ENCODE measurements around the gene DNLZ. TPM values are rescaled to one million over a fixed set of nuclear protein-coding genes. Genes with fewer than 3 reads are reported as not detected.

Gene DNLZ
- 10 to 100 TPM; 20.4 to 46.8 (median 36.3) TPM for total RNA-seq
- total RNA-seq (2013), result 24.6 TPM
- total RNA-seq, result 1.1 to 16.4 (median 6.0) reads per million in 29 experiments

- peak; percentile 86 to 87 (median 86) for ATAC-seq (replicated peaks in 1 of 4)
- Mint-ChIP-seq H3K36me3 (no peaks in the 10 kb centered on the region), H3K4me1 (peaks cover 4 to 8% (median 4%) of the 10 kb centered on the region in 3 donors), H3K27ac (peak within 1 kb of the TSS; percentile 79 to 80), H3K9me3 (no peaks in the 10 kb centered on the region), H3K27me3 (no peaks in the 10 kb centered on the region), H3K4me3 (peak within 1 kb of the TSS; percentile 74 to 85 (median 83))
- peaks cover 0 to 13% of the 10 kb centered on the region in 2 experiments for H3K27me3 ChIP-seq (replicated peaks in 1 of 2; ENCODE audit: control insufficient read depth in 2 of 2, extremely low read depth in 1 of 2, insufficient read depth in 2 of 2, low read length in 1 of 2)
- peak within 1 kb of the TSS; percentile 65 for H3K27ac ChIP-seq (ENCODE audit: low read length)
- peaks cover 3 to 10% of the 10 kb centered on the region in 2 donors for H3K36me3 ChIP-seq (ENCODE audit: control insufficient read depth in 2 of 2, extremely low read depth in 1 of 2, insufficient read depth in 1 of 2, low read length in 1 of 2)
- CTCF ChIA-PET, result interaction anchor here (0.5 to 1.0 kb wide), 4 partner anchors 9 to 1553 kb away, joined by 3 to 7 read pairs (median 4); no protein-coding TSS in a partner anchor
- POLR2A ChIA-PET, result interaction anchor here in 1 of 2 donors (0.7 kb wide), 1 partner anchor 56 kb away, joined by 3 read pairs; no protein-coding TSS in a partner anchor
- no peaks in the 10 kb centered on the region for H3K9me3 ChIP-seq
- H3K4me1 ChIP-seq (ENCODE audit: control insufficient read depth in 1 of 2, extremely low read depth in 1 of 2, insufficient read depth in 2 of 2, low read length in 2 of 2), result peaks cover 0 to 16% of the 10 kb centered on the region in 2 experiments
- DNase-seq, result peak; percentile 68 to 94 (median 83)
- H3K4me3 ChIP-seq (ENCODE audit: control insufficient read depth in 1 of 2, extremely low read depth in 1 of 2, low read length in 1 of 2), result peak within 1 kb of the TSS; percentile 62 to 75
- WGBS (ENCODE audit: insufficient coverage), result under 1% methylated on average over 84 of the region's 97 CpGs
Measured at GRCh38 chr9:136363106-136363948, at the start of gene DNLZ. DNLZ (minus strand) TSS chr9:136363744; CDS start chr9:136363714, 30 bp downstream.

- Histone ChIP-seq H3K27ac (ENCODE audit: low read length) (no peak overlapping the region), H3K9me3 (no peaks in the 10 kb centered on the region), H3K36me3 (ENCODE audit: control insufficient read depth in 2 of 2, extremely low read depth in 1 of 2, insufficient read depth in 1 of 2, low read length in 1 of 2) (peaks cover 12 to 50% of the 10 kb centered on the region in 2 donors), H3K27me3 (replicated peaks in 1 of 2; ENCODE audit: control insufficient read depth in 2 of 2, extremely low read depth in 1 of 2, insufficient read depth in 2 of 2, low read length in 1 of 2) (no peaks in the 10 kb centered on the region), H3K4me1 (ENCODE audit: control insufficient read depth in 1 of 2, extremely low read depth in 1 of 2, insufficient read depth in 2 of 2, low read length in 2 of 2) (peaks cover 9 to 31% of the 10 kb centered on the region in 2 experiments), H3K4me3 (ENCODE audit: control insufficient read depth in 1 of 2, extremely low read depth in 1 of 2, low read length in 1 of 2) (no peak overlapping the region)
- no peak overlapping the region for H3K4me3 Mint-ChIP-seq
- POLR2A ChIA-PET, result interaction anchor here in 1 of 2 donors (1.0 kb wide), 1 partner anchor 53 kb away, joined by 3 read pairs; no protein-coding TSS in a partner anchor
- CTCF ChIA-PET, result interaction anchor here in 1 of 2 donors (0.6 kb wide), 1 partner anchor 874 kb away, joined by 3 read pairs; no protein-coding TSS in a partner anchor
- peaks cover 31 to 36% (median 33%) of the 10 kb centered on the region in 3 donors for H3K4me1 Mint-ChIP-seq
- no peaks in the 10 kb centered on the region for H3K27me3 Mint-ChIP-seq
- ATAC-seq (replicated peaks in 1 of 4) (no peak), DNase-seq (no peak)
- no peak overlapping the region for H3K27ac Mint-ChIP-seq
- H3K9me3 Mint-ChIP-seq, result no peaks in the 10 kb centered on the region
- 93% methylated on average over 9 of the region's 9 CpGs for WGBS (ENCODE audit: insufficient coverage)
- H3K36me3 Mint-ChIP-seq, result peaks cover 33% of the 10 kb centered on the region
Measured at GRCh38 chr9:136412962-136413361, 49.4 kb upstream of the DNLZ start.

- Histone ChIP-seq H3K4me3 (ENCODE audit: control insufficient read depth in 1 of 2, extremely low read depth in 1 of 2, low read length in 1 of 2) (peak overlapping the region; percentile 86 to 99), H3K4me1 (ENCODE audit: control insufficient read depth in 1 of 2, extremely low read depth in 1 of 2, insufficient read depth in 2 of 2, low read length in 2 of 2) (peaks cover 9 to 39% of the 10 kb centered on the region in 2 experiments), H3K36me3 (ENCODE audit: control insufficient read depth in 2 of 2, extremely low read depth in 1 of 2, insufficient read depth in 1 of 2, low read length in 1 of 2) (peaks cover 9 to 51% of the 10 kb centered on the region in 2 donors), H3K9me3 (no peaks in the 10 kb centered on the region), H3K27me3 (replicated peaks in 1 of 2; ENCODE audit: control insufficient read depth in 2 of 2, extremely low read depth in 1 of 2, insufficient read depth in 2 of 2, low read length in 1 of 2) (no peaks in the 10 kb centered on the region), H3K27ac (ENCODE audit: low read length) (no peak overlapping the region)
- WGBS (ENCODE audit: insufficient coverage), result 43% methylated on average over 4 of the region's 4 CpGs
- H3K27me3 Mint-ChIP-seq, result no peaks in the 10 kb centered on the region
- CTCF ChIA-PET, result no interaction called here
- peaks cover 34% of the 10 kb centered on the region for H3K36me3 Mint-ChIP-seq
- POLR2A ChIA-PET, result interaction anchor here in 1 of 2 donors (0.9 kb wide), 1 partner anchor 11 kb away, joined by 3 read pairs; no protein-coding TSS in a partner anchor
- DNase-seq (no peak), ATAC-seq (replicated peaks in 1 of 4) (no peak)
- H3K27ac Mint-ChIP-seq, result peak overlapping the region; percentile 85 to 87
- H3K9me3 Mint-ChIP-seq, result no peaks in the 10 kb centered on the region
- H3K4me3 Mint-ChIP-seq, result peak overlapping the region; percentile 86 to 89 (median 87)
- H3K4me1 Mint-ChIP-seq, result peaks cover 35 to 42% (median 40%) of the 10 kb centered on the region in 3 donors
Measured at GRCh38 chr9:136411378-136411777, 47.8 kb upstream of the DNLZ start.

GRCh38 chr9:136410500-136411287, 47.1 kb upstream of the DNLZ start, which contains the start of the genes ENTR1 and PMPCA:
ENTR1 (minus strand) TSS chr9:136410614; CDS start chr9:136410397, 217 bp downstream.
PMPCA (plus strand) TSS chr9:136410658; CDS start chr9:136410669, 11 bp downstream.
- Mint-ChIP-seq H3K9me3 (no peaks in the 10 kb centered on the region), H3K27me3 (no peaks in the 10 kb centered on the region), H3K36me3 (peaks cover 29% of the 10 kb centered on the region), H3K4me3 (peak within 1 kb of the TSS; percentile 87 to 90 (median 89)), H3K27ac (peak within 1 kb of the TSS; percentile 87 to 89), H3K4me1 (peaks cover 35 to 45% (median 43%) of the 10 kb centered on the region in 3 donors)
- no peaks in the 10 kb centered on the region for H3K9me3 ChIP-seq
- DNase-seq (peak; percentile 83 to 98 (median 92)), ATAC-seq (replicated peaks in 1 of 4) (peak; percentile 89 to 92 (median 92))
- peaks cover 7 to 48% of the 10 kb centered on the region in 2 donors for H3K36me3 ChIP-seq (ENCODE audit: control insufficient read depth in 2 of 2, extremely low read depth in 1 of 2, insufficient read depth in 1 of 2, low read length in 1 of 2)
- ChIA-PET POLR2A (interaction anchor here in 1 of 2 donors (0.6 to 0.7 kb wide), 2 partner anchors 67 to 461 kb away, joined by 3 to 6 read pairs; no protein-coding TSS in a partner anchor), CTCF (interaction anchor here in 1 of 2 donors (1.2 kb wide), 1 partner anchor 10 kb away, joined by 5 read pairs; the partner anchor contains the start of gene SNAPC4)
- H3K4me1 ChIP-seq (ENCODE audit: control insufficient read depth in 1 of 2, extremely low read depth in 1 of 2, insufficient read depth in 2 of 2, low read length in 2 of 2), result peaks cover 9 to 45% of the 10 kb centered on the region in 2 experiments
- peak within 1 kb of the TSS; percentile 86 to 99 for H3K4me3 ChIP-seq (ENCODE audit: control insufficient read depth in 1 of 2, extremely low read depth in 1 of 2, low read length in 1 of 2)
- 0% methylated on average over 74 of the region's 83 CpGs for WGBS (ENCODE audit: insufficient coverage)
- H3K27me3 ChIP-seq (replicated peaks in 1 of 2; ENCODE audit: control insufficient read depth in 2 of 2, extremely low read depth in 1 of 2, insufficient read depth in 2 of 2, low read length in 1 of 2), result no peaks in the 10 kb centered on the region
- peak within 1 kb of the TSS; percentile 90 for H3K27ac ChIP-seq (ENCODE audit: low read length)

GRCh38 chr9:136409557-136410455, 46.3 kb upstream of the DNLZ start:
- Histone ChIP-seq H3K27me3 (replicated peaks in 1 of 2; ENCODE audit: control insufficient read depth in 2 of 2, extremely low read depth in 1 of 2, insufficient read depth in 2 of 2, low read length in 1 of 2) (no peaks in the 10 kb centered on the region), H3K36me3 (ENCODE audit: control insufficient read depth in 2 of 2, extremely low read depth in 1 of 2, insufficient read depth in 1 of 2, low read length in 1 of 2) (peaks cover 11 to 51% of the 10 kb centered on the region in 2 donors), H3K4me3 (ENCODE audit: control insufficient read depth in 1 of 2, extremely low read depth in 1 of 2, low read length in 1 of 2) (peak overlapping the region; percentile 74 to 83), H3K4me1 (ENCODE audit: control insufficient read depth in 1 of 2, extremely low read depth in 1 of 2, insufficient read depth in 2 of 2, low read length in 2 of 2) (peaks cover 11 to 54% of the 10 kb centered on the region in 2 experiments), H3K27ac (ENCODE audit: low read length) (peak overlapping the region; percentile 45), H3K9me3 (no peaks in the 10 kb centered on the region)
- ATAC-seq (replicated peaks in 1 of 4) (peak; percentile 32 to 54 (median 48)), DNase-seq (peak in 11 of 35 experiments; percentile 16 to 52 (median 26))
- Mint-ChIP-seq H3K36me3 (peaks cover 27% of the 10 kb centered on the region), H3K27me3 (no peaks in the 10 kb centered on the region), H3K4me3 (peak overlapping the region; percentile 87 to 90 (median 89)), H3K9me3 (no peaks in the 10 kb centered on the region), H3K4me1 (peaks cover 41 to 54% (median 52%) of the 10 kb centered on the region in 3 donors), H3K27ac (peak overlapping the region; percentile 87 to 89)
- ChIA-PET CTCF (interaction anchor here in 1 of 2 donors (1.2 kb wide), 1 partner anchor 9 kb away, joined by 5 read pairs; the partner anchor contains the start of gene SNAPC4), POLR2A (interaction anchor here in 1 of 2 donors (0.6 to 0.7 kb wide), 2 partner anchors 68 to 462 kb away, joined by 3 to 6 read pairs; no protein-coding TSS in a partner anchor)
- 6% methylated on average over 68 of the region's 71 CpGs for WGBS (ENCODE audit: insufficient coverage)
